H1 (cell line): ENCODE data around the gene IRGQ. TPM values are rescaled to one million over a fixed set of nuclear protein-coding genes. Genes with fewer than 3 reads are reported as not detected.

ENCODE experiments used
- CTCF ChIA-PET: fragments of 300-600 bp; sonication (Branson Sonifier 250); formaldehyde crosslinking; loops from one replicate; lab custom pipeline; 2021; ENCODE audit not compliant: partially characterized antibody; lab: Charles Lee
- POLR2A ChIA-PET: fragments of 300-600 bp; sonication (Branson Sonifier 250); formaldehyde crosslinking; loops from one replicate; lab custom pipeline; 2021; ENCODE audit warnings: inconsistent platforms; ENCODE audit not compliant: partially characterized antibody; lab: Charles Lee
- DNase-seq, 2 experiments: peaks; one replicate each; pipeline versions ENCODE4 v3.0.0 to v3.0.0-alpha.2; 2010 to 2022; ENCODE audit warnings: low spot score in 2 of 2, low read depth in 1 of 2, mixed read lengths in 1 of 2
- FAIRE-seq: peaks from 2 replicates; lab custom pipeline; 2011; peaks lifted over from hg19 to GRCh38; lab: Jason Lieb, UNC
- H2AFZ ChIP-seq: 2 replicates; pipeline ENCODE4 v1.8.1; 2012; ENCODE audit warnings: low read length, inconsistent platforms
- H2AK5ac ChIP-seq: 2 replicates; pipeline ENCODE4 v1.6.1; 2013; ENCODE audit warnings: low read depth, low read length
- H2BK120ac ChIP-seq: replicated peaks from 2 replicates; pipeline ENCODE3; 2013; ENCODE audit warnings: low read depth, low read length, inconsistent platforms
- H2BK12ac ChIP-seq: 2 replicates; pipeline ENCODE4 v1.6.1; 2013; ENCODE audit warnings: low read depth, low read length
- H2BK15ac ChIP-seq: 2 replicates; pipeline ENCODE4 v1.6.1; 2013; ENCODE audit warnings: low read length
- H2BK20ac ChIP-seq: 2 replicates; pipeline ENCODE4 v1.6.1; 2013; ENCODE audit warnings: low read length
- H2BK5ac ChIP-seq: 2 replicates; pipeline ENCODE4 v1.6.1; 2013; ENCODE audit warnings: low read depth, low read length
- H3K14ac ChIP-seq: 2 replicates; pipeline ENCODE4 v1.6.1; 2013; ENCODE audit warnings: inconsistent platforms; ENCODE audit not compliant: insufficient read length
- H3K18ac ChIP-seq: 2 replicates; pipeline ENCODE4 v1.6.1; 2013; ENCODE audit warnings: low read length; ENCODE audit errors: extremely low read depth
- H3K23ac ChIP-seq: 2 replicates; pipeline ENCODE4 v1.6.1; 2013; ENCODE audit warnings: inconsistent platforms; ENCODE audit not compliant: insufficient read length
- H3K23me2 ChIP-seq: 2 replicates; pipeline ENCODE4 v1.6.1; 2013; ENCODE audit warnings: low read depth, low read length
- H3K27ac ChIP-seq: 2 replicates; pipeline ENCODE4 v1.6.1; 2011; ENCODE audit warnings: low read depth, low read length, inconsistent platforms
- H3K27me3 ChIP-seq, 4 experiments: replicated peaks in 1 of 4; 1 replicate in 1 of 4; 2 replicates in 3 of 4; pipeline versions ENCODE4 v1.6.1 to v1.8.1; 2011 to 2013; ENCODE audit warnings: low read length in 3 of 4, mild to moderate bottlenecking in 3 of 4, inconsistent platforms in 2 of 4, mixed read lengths in 2 of 4, moderate library complexity in 1 of 4; ENCODE audit not compliant: control insufficient read depth in 3 of 4, insufficient read depth in 3 of 4; ENCODE audit errors: extremely low read depth in 1 of 4
- H3K36me3 ChIP-seq, 4 experiments: 2 replicates each; pipeline versions ENCODE4 v1.6.1 to v1.8.1; 2011 to 2013; ENCODE audit warnings: mild to moderate bottlenecking in 4 of 4, low read length in 3 of 4, moderate library complexity in 2 of 4, control low read depth in 1 of 4, inconsistent platforms in 1 of 4; ENCODE audit not compliant: insufficient read depth in 4 of 4, control insufficient read depth in 2 of 4
- H3K4ac ChIP-seq: replicated peaks from 2 replicates; pipeline ENCODE3; 2013; ENCODE audit warnings: low read length, low read depth, mixed read lengths, inconsistent platforms; ENCODE audit not compliant: insufficient read length
- H3K4me1 ChIP-seq, 4 experiments: replicated peaks in 1 of 4; 1 replicate in 1 of 4; 2 replicates in 3 of 4; pipeline versions ENCODE4 v1.6.1 to v1.8.1; 2011 to 2013; ENCODE audit warnings: low read length in 3 of 4, inconsistent platforms in 2 of 4, mixed read lengths in 1 of 4; ENCODE audit not compliant: insufficient read depth in 4 of 4, control insufficient read depth in 3 of 4
- H3K4me2 ChIP-seq, 2 experiments: 2 replicates each; pipeline versions ENCODE4 v1.6.1 to v1.8.1; 2011 to 2013; ENCODE audit warnings: low read depth in 2 of 2, low read length in 2 of 2, control low read depth in 1 of 2, inconsistent platforms in 1 of 2, mild to moderate bottlenecking in 1 of 2; ENCODE audit not compliant: insufficient read depth in 1 of 2
- H3K4me3 ChIP-seq, 4 experiments: fragments of 200-600, 300-600 bp in 1 of 4; sonication (generic), shearing (Covaris generic), sonication (Bioruptor Twin) in 1 of 4; 2 replicates each; pipeline versions ENCODE4 v1.5.1 to v1.8.1; 2011 to 2016; ENCODE audit warnings: low read length in 4 of 4, low read depth in 3 of 4, control low read depth in 2 of 4, inconsistent platforms in 2 of 4, mild to moderate bottlenecking in 2 of 4, mixed read lengths in 1 of 4, moderate library complexity in 1 of 4; ENCODE audit not compliant: insufficient read depth in 2 of 4; ENCODE audit errors: extremely low read depth in 1 of 4
- H3K56ac ChIP-seq: replicated peaks from 2 replicates; pipeline ENCODE3; 2013; ENCODE audit warnings: low read depth, mild to moderate bottlenecking, mixed read lengths, low read length, inconsistent platforms; ENCODE audit not compliant: insufficient read length
- H3K79me1 ChIP-seq: 2 replicates; pipeline ENCODE4 v1.6.1; 2013; ENCODE audit warnings: low read depth, low read length, control low read depth
- H3K79me2 ChIP-seq, 2 experiments: 2 replicates each; pipeline versions ENCODE4 v1.6.1 to v1.8.1; 2012 to 2013; ENCODE audit warnings: low read length in 2 of 2, mild to moderate bottlenecking in 2 of 2, inconsistent platforms in 1 of 2; ENCODE audit not compliant: insufficient read depth in 2 of 2, control insufficient read depth in 1 of 2
- H3K9ac ChIP-seq, 4 experiments: replicated peaks in 1 of 4; 1 replicate in 1 of 4; 2 replicates in 3 of 4; pipeline versions ENCODE4 v1.6.1 to v1.8.1; 2011 to 2013; ENCODE audit warnings: low read depth in 3 of 4, low read length in 3 of 4, control low read depth in 2 of 4, mild to moderate bottlenecking in 2 of 4, moderate library complexity in 2 of 4, inconsistent platforms in 1 of 4; ENCODE audit errors: extremely low read depth in 1 of 4
- H3K9me3 ChIP-seq, 2 experiments: 2 replicates each; pipeline versions ENCODE4 v1.6.1 to v1.8.1; 2012 to 2013; ENCODE audit warnings: mild to moderate bottlenecking in 2 of 2, moderate library complexity in 2 of 2, control low read depth in 1 of 2, inconsistent platforms in 1 of 2, low read depth in 1 of 2, low read length in 1 of 2, mixed read lengths in 1 of 2; ENCODE audit not compliant: insufficient read depth in 2 of 2
- H4K20me1 ChIP-seq, 2 experiments: replicated peaks in 1 of 2; 2 replicates each; pipeline versions ENCODE3 to v1.8.1; 2011 to 2013; ENCODE audit warnings: inconsistent platforms in 2 of 2, low read length in 2 of 2, mild to moderate bottlenecking in 1 of 2; ENCODE audit not compliant: insufficient read depth in 2 of 2, control insufficient read depth in 1 of 2
- H4K5ac ChIP-seq: 2 replicates; pipeline ENCODE4 v1.6.1; 2013; ENCODE audit warnings: low read length, low read depth, mixed read lengths, inconsistent platforms; ENCODE audit not compliant: insufficient read length
- H4K8ac ChIP-seq: 2 replicates; pipeline ENCODE4 v1.8.0; 2013; ENCODE audit warnings: mild to moderate bottlenecking, moderate library complexity, low read length, inconsistent platforms; ENCODE audit not compliant: insufficient read depth; ENCODE audit errors: extremely low read depth
- H4K91ac ChIP-seq: replicated peaks from 2 replicates; pipeline ENCODE3; 2013; ENCODE audit warnings: low read length, mixed read lengths, inconsistent platforms; ENCODE audit not compliant: insufficient read length
- ATF2 ChIP-seq: IDR thresholded peaks from 2 replicates; pipeline ENCODE4 v1.6.1; 2012; ENCODE audit warnings: low read length, inconsistent platforms
- ATF3 ChIP-seq: IDR thresholded peaks from 2 replicates; pipeline ENCODE4 v1.6.1; 2011; ENCODE audit warnings: low read depth, mild to moderate bottlenecking, low read length; ENCODE audit not compliant: insufficient read depth
- GABPA ChIP-seq: IDR thresholded peaks from 2 replicates; pipeline ENCODE4 v1.6.1; 2011; ENCODE audit warnings: mild to moderate bottlenecking, low read length, moderate library complexity, borderline replicate concordance; ENCODE audit not compliant: insufficient read depth
- GTF2F1 ChIP-seq: IDR thresholded peaks from 2 replicates; pipeline ENCODE4 v1.6.1; 2012; ENCODE audit warnings: low read depth, low read length, improper control_type of control experiment, borderline replicate concordance
- HDAC2 ChIP-seq, 2 experiments: fragments of 300-600 bp in 1 of 2; sonication (generic) in 1 of 2; IDR thresholded peaks; 2 replicates each; pipeline ENCODE4 v1.6.1; 2011 to 2012; ENCODE audit warnings: low read depth in 2 of 2, low read length in 2 of 2, mild to moderate bottlenecking in 2 of 2, moderate library complexity in 2 of 2, borderline replicate concordance in 1 of 2, inconsistent platforms in 1 of 2
- KDM1A ChIP-seq: fragments of 200-600, 300-600 bp; sonication (generic); IDR thresholded peaks from 2 replicates; pipeline ENCODE4 v1.7.1; 2016; ENCODE audit warnings: mild to moderate bottlenecking, low read length, borderline replicate concordance
- MAFK ChIP-seq: IDR thresholded peaks from 2 replicates; pipeline ENCODE4 v1.6.1; 2012; ENCODE audit warnings: low read depth, mild to moderate bottlenecking, improper control_type of control experiment, low read length
- POU5F1 ChIP-seq: IDR thresholded peaks from 2 replicates; pipeline ENCODE4 v1.6.1; 2011; ENCODE audit warnings: low read depth, mild to moderate bottlenecking, low read length, moderate library complexity
- SAP30 ChIP-seq: fragments of 300-600 bp; sonication (generic); IDR thresholded peaks from 2 replicates; pipeline ENCODE4 v1.7.1; 2012; ENCODE audit warnings: low read length, moderate library complexity, mild to moderate bottlenecking, inconsistent platforms; ENCODE audit not compliant: insufficient read depth, insufficient replicate concordance
- SP1 ChIP-seq: IDR thresholded peaks from 2 replicates; pipeline ENCODE4 v1.6.1; 2011; ENCODE audit warnings: low read depth, low read length
- TEAD4 ChIP-seq: IDR thresholded peaks from 2 replicates; pipeline ENCODE4 v1.6.1; 2012; ENCODE audit warnings: low read depth, low read length, inconsistent platforms, mixed read lengths
- WGBS, 2 experiments: shearing (Covaris generic) in 1 of 2; methylation state at CpG; one replicate each; pipeline versions ENCODE4 v1.1.6 to v1.1.7; 2013 to 2015; ENCODE audit warnings: low lambda C conversion rate in 2 of 2, mixed read lengths in 2 of 2, inconsistent platforms in 1 of 2, low coverage in 1 of 2, missing lambda C conversion rate in 1 of 2; ENCODE audit not compliant: insufficient replicate concordance in 2 of 2, insufficient coverage in 1 of 2, insufficient read length in 1 of 2; ENCODE audit errors: extremely low coverage in 1 of 2, missing lambda C conversion rate in 1 of 2; 5-methylcytosine and 5-hydroxymethylcytosine counted together
- polyA plus RNA-seq, 7 experiments: library from polyadenylated mRNA; depleted of rRNA in 3 of 7; stranded (reverse) in 5 of 7; unstranded in 2 of 7; fragments of >200 nt in 5 of 7; fragments of 200-250 nt in 2 of 7; gene quantifications; 1 replicate in 5 of 7; 2 replicates in 1 of 7; 4 replicates in 1 of 7; pipeline versions ENCODE4 v1.2.1 to v1.2.3, GENCODE V29; 2011 to 2013; ENCODE audit warnings: missing spikeins in 2 of 7, mixed read lengths in 2 of 7
- total RNA-seq: library from RNA; stranded (reverse); fragmentation: NEBNext Ultra II Directional; extraction: Animal tissue kit (Norgen Biotek cat#: 25700); gene quantifications from 2 replicates; pipeline ENCODE4 v1.2.1, GENCODE V29; 2021

Gene IRGQ
- total and polyA plus RNA-seq, 2 of the 8 experiments (the other 6 are each of a cell fraction or from before 2014, with no cell fraction given), result 16.0 to 42.9 TPM

GRCh38 chr19:43564800-43565199, 31.1 kb downstream of the IRGQ start:
- CTCF ChIA-PET, result interaction anchor here (0.8 to 9.3 kb wide), 7 partner anchors 10 to 132 kb away, joined by 3 to 82 read pairs (median 3); no protein-coding TSS in a partner anchor
- no peak for TF ChIP-seq SP1
- TF ChIP-seq MAFK, result no peak
- TF ChIP-seq TEAD4, result no peak
- no peak for TF ChIP-seq SAP30
- no peak for TF ChIP-seq ATF3
- no peak for TF ChIP-seq ATF2
- no peak for TF ChIP-seq HDAC2 (IDR thresholded peaks at IDR 0.05; ENCODE audit: borderline replicate concordance in 1 of 2, low read depth in 2 of 2, low read length in 2 of 2)
- TF ChIP-seq GABPA, result no peak
- no peak for TF ChIP-seq GTF2F1
- no peak for TF ChIP-seq POU5F1
- TF ChIP-seq KDM1A, result no peak

More at GRCh38 chr19:43564800-43565199, 31.1 kb downstream of the IRGQ start:
- no peaks in the 10 kb centered on the region for H3K27me3 ChIP-seq
- no peak for DNase-seq
- H3K4ac ChIP-seq, result no peak overlapping the region
- 89% methylated on average over 9 of the region's 9 CpGs; no CpG with 5 or more reads in 1 of the 2 experiments for WGBS, 2 experiments
- no peak overlapping the region for H2AFZ ChIP-seq
- H3K9ac ChIP-seq, result no peak overlapping the region
- H3K9me3 ChIP-seq, result no peaks in the 10 kb centered on the region
- H3K4me1 ChIP-seq, result peaks cover 0 to 3% (median 1%) of the 10 kb centered on the region in 4 experiments; a peak in 4 of 7 replicates
- H4K5ac ChIP-seq, result no peak overlapping the region
- H3K4me2 ChIP-seq, result no peak overlapping the region
- no peak overlapping the region for H3K4me3 ChIP-seq
- no peak overlapping the region for H3K23ac ChIP-seq
- H2BK5ac ChIP-seq, result no peak overlapping the region
- H4K20me1 ChIP-seq, result peaks cover 0 to 8% of the 10 kb centered on the region in 2 experiments
- H2BK20ac ChIP-seq, result no peak overlapping the region
- peaks cover 0 to 2% of the 10 kb centered on the region in 2 experiments; a peak in 1 of 4 replicates for H3K79me2 ChIP-seq
- H3K18ac ChIP-seq, result no peak overlapping the region
- no peak for FAIRE-seq
- no peak overlapping the region for H2BK120ac ChIP-seq
- no peak overlapping the region for H3K14ac ChIP-seq
- POLR2A ChIA-PET, result interaction anchor here (0.9 to 2.1 kb wide), 5 partner anchors 9 to 72 kb away, joined by 3 to 11 read pairs (median 4); partner anchors contain the start of genes IRGQ, XRCC1 and ZNF576
- H3K23me2 ChIP-seq, result no peaks in the 10 kb centered on the region
- no peak overlapping the region for H3K56ac ChIP-seq
- no peak overlapping the region for H2BK12ac ChIP-seq
- no peak overlapping the region for H4K8ac ChIP-seq
- H3K27ac ChIP-seq, result no peak overlapping the region
- no peak overlapping the region for H4K91ac ChIP-seq
- peaks cover 0 to 8% (median 0%) of the 10 kb centered on the region in 4 experiments; a peak in 1 of 8 replicates for H3K36me3 ChIP-seq
- no peaks in the 10 kb centered on the region; the same call in 1 of the 2 replicates for H3K79me1 ChIP-seq
- no peak overlapping the region for H2AK5ac ChIP-seq
- H2BK15ac ChIP-seq, result no peak overlapping the region
